Stimulated activated CD8-positive, alpha-beta memory T cell treated with anti-CD3 and anti-CD28 coated beads, Interleukin-7, amount 100 ng/mL, for 4 hours (primary cell): ENCODE results near the gene DND1.
"Not testable (repeated sequence)": the region's sequence is repeated elsewhere in the genome, so short reads cannot be mapped to it uniquely, and the experiment has no call there.

Experiments
- DNase-seq, 2 donors: peaks; one replicate each; pipeline ENCODE4 v3.0.0-alpha.2; 2020; ENCODE audit warnings: low read depth in 2 of 2

DND1 gene

DNA sequence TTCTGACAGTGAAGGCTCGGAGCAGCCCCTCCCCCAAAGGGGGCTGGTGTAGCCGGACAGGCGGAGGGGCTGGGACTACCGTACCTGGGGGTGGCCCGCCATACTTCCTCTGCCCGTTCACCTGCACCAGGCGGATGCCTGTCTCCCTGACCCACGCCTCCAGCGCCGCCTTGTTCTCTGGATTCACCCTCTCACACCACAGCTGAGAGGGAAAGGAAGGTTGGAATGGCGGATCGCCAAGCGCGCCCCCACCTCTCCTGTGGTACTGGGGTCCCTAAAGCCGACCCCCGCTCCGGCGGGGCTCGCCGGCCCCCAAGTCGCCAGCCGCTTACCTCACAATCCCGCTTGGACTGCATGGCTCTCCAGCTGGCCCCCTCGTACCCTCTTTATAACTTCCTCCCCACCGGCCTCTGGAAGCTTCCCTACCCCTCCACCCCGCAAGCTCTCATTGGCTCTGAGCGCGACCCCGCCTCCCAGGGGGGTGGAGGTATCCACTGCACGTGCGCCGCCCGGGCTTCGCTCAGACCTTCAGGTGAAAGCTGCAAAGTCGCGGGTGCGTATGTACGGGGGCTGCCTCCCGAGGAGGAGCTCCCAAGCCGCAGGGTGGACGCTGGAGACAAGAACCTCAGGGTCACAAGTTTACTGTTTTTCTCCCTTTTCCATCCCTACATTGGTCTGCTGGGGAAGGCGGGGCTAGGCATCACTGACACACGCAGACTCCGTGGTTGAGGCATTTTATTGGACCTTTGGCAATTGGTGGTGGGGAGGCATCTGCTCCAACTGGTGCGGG is at the start of gene DND1:
TSS of gene DND1 (minus strand) at position 390 of the 790 bp plus-strand sequence. CDS start at position 356, 34 bp downstream.
- no peak for DNase-seq

DNA sequence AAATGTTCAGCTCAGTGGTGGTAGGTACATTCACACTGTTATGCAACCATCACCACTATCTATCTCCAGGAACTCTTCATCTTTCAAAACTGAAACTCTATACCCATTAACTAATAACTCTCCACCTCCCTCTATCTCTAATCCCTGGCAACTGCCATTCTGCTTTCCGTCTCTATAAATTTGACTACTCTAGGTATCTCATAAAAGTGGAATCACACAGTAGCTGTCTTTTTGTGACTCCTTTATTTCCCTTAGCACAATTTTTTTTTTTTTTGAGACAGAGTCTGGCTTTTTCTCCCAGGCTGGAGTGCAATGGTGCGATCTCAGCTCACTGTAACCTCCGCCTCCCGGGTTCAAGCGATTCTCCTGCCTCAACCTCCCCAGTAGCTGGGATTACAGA is 48.0 kb upstream of the DND1 start:
- DNase-seq: not testable (repeated sequence)

DNA sequence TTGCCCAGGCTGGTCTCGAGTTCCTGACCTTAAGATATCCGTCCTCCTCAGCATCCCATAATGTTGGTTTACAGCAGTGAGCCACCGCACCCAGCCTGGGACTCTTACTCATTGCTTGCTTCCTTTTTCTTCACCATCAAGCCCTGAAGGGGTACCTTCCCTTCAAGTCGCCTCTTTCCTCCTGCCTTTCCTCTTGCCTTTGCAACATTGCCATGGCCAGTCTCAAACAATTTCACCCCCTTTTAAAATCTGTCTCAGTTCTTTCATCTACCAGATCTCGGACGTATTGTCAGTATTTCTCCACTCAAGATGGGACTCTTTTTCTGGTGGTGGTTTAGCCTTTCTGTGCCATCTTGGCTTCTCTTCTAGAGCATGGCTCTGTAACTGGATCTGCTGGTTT is 47.4 kb upstream of the DND1 start:
- not testable (repeated sequence) for DNase-seq

DNA sequence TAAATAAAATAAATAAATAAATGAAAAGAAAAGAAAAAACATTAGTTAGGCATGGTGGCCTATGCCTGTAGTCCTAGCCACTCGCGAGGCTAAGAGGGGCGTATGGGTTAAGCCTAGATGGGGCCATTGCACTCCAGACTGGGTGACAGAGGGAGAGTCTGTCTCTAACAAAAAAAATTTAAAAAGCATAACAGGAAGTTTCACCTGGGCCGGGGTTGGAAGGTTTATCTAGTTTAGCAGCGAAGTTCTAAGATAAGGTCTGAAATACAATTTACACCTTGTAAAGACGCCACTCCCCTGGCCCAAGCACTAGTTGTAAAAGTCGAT is 44.9 kb upstream of the DND1 start:
- DNase-seq: no peak

DNA sequence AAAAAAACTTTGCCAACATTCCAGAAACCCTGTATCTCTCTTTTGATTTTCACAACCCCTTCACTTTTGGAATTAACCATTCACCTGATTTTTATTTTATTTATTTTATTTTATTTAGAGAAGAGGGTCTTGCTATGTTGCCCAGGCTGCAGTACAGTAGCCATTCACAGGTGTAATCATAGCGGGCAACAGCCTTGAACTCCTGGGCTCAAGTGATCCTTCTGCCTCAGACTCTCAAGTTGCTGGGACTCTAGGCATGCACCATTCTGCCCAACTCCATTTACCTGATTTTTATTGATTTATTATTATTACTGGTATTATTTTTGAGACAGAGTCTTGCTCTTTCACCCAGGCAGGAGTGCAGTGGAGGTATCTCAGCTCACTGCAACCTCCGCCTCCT is 42.9 kb upstream of the DND1 start:
- not testable (repeated sequence) for DNase-seq

DNA sequence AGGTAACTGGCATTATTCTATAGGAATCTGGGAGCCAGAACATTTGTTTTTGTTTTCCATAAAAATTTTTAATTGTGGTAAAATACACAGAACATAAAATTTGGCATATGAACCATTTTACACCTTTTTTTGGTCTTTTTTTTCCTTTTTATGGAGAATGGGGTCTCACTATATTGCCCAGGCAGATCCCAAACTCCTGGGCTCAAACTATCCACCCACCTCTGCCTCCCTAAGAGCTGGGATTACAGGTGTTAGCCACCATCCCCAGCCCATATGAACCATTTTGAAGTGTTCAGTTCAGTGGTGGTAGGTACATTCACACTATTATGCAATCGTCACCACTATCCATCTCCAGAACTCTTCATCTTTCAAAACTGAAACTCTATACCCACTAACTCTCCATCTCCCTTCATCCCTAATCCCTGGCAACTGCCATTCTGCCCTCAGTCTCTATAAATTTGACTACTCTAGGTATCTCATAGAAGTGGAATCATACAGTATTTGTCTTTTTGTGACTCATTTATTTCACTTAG is 40.3 kb upstream of the DND1 start:
- no peak for DNase-seq

DNA sequence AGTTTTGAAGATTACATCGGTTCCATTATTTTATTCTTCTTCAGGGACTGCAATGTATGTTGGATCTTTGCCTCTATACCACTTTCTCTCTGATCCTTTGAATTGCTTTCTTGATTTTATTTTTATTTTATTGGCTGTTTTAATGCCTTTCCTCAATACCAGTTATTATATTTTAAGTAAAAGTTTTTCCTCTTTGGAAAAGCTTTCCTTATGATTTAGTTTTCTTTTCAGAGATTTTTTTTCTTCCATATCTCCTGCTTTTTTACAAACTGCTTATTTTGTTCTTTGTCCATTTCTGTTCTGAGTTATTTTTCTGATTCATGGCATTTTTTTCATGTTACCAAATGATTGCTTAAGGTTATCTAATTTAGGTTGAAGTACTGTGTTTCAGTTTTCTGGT is 38.4 kb upstream of the DND1 start:
- no peak for DNase-seq

DNA sequence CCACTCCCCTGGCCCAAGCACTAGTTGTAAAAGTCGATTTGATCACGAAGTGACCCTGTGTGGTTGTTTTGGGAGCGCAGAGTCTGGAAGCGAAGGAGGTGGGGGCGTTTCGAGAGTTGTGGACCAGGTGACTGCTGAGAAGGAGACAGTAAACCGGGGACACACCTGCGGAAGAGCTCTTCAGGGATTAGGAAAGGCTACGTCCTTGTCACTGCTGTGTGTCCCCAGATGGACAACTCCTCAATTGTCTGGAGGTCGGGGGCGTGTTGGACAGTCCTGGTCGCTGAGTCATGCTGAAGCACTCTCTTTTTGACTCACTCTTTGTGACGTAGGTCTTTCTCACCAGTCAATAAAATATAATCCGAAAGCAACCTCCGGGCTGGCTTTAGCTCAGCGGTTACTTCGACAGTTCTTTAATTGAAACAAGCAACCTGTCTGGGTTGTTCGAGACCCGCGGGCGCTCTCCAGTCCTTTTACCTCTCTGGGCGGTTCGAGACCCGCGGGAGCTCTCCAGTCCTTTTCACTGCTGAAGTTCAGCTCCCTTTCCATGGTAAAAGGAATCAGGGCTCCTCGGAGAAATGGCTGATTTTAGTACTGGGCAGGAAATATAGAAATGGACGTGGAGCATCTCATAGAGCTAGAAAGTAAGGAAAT is 37.6 kb upstream of the DND1 start:
- DNase-seq: peak; percentile 80 to 91

DNA sequence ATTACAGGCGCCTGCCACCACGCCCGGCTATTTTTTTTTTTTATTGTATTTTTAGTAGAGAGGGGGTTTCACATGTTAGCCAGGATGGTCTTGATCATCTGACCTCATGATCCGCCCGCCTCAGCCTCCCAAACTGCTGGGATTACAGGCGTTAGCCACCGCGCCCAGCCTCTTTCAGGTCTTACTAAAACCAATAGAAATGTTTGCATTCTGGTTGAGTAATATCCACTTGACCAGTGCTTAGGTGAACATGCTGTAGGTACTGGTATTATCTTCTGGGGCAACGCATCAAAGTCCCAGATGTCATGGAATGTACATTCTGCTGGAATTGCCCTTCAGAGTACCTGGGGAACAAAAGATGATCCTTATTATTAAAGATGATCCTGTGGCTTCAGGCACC is 35.4 kb upstream of the DND1 start:
- not testable (repeated sequence) for DNase-seq

DNA sequence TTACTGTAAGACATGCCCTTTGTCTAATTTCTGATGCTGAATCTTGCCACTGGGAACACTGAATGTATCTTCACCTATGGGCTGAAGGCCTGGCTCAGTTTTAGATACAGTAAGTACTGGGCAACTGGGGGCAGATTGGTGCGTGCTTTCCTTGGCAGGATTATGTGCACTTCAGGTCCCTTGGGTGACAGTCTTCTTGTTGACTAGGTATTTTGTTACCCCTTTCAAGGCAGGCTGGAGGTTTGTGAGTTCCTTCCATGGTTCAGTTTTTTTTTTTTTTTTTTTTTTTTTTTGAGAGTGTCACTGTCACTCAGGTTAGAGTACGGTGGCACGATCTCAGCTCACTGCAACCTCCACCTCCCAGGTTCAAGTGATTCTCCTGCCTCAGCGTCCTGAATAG is 34.4 kb upstream of the DND1 start:
- DNase-seq: no peak

DNA sequence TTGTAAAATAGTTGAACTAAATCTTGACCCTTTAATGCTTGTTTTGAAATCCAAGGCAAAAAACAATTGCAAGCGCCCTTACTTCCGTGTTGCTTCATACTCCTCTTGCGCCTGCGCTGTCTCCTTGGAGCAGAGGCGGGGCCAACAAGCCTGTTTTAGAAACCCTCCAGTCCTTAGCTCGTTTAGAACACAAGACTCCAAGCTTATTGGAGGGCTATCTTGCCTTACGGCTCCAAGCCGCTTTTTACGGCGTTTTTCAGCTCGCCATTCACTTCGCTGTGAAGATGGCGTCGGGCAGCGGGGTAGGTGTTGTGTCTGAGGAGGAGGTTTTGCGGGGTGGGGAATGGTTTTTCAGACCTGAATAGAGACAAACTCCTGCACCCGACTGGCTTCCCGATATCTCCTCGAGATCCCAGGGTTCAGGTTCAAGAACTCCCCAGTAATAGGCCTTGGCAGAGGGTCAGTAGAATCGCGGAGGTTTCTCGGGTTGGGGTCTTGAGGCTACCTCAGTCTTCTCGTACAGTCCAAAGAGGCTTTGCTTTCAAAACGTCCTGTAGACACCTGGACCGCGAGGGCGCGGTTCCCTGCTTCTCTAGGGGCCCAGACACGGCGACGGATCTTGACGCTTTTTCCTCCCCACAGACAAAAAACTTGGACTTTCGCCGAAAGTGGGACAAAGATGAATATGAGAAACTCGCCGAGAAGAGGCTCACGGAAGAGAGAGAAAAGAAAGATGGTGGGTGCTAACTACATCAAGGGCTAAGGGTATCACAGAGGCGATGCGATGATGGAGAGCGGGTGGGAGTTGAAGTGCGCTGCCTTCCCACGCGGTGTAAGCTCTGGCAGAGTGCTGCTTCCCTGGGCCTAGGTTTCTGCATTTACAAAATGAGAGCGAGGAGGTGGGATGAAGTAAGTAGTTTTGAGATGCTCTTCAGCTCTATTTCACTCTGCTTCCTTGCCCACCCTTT is 27.1 kb upstream of the DND1 start, which contains the start of gene ZMAT2:
TSS of gene ZMAT2 (plus strand) at position 271 of the 968 bp plus-strand sequence. CDS start at position 285, 14 bp downstream.
- DNase-seq: peak; percentile 90 to 93

DNA sequence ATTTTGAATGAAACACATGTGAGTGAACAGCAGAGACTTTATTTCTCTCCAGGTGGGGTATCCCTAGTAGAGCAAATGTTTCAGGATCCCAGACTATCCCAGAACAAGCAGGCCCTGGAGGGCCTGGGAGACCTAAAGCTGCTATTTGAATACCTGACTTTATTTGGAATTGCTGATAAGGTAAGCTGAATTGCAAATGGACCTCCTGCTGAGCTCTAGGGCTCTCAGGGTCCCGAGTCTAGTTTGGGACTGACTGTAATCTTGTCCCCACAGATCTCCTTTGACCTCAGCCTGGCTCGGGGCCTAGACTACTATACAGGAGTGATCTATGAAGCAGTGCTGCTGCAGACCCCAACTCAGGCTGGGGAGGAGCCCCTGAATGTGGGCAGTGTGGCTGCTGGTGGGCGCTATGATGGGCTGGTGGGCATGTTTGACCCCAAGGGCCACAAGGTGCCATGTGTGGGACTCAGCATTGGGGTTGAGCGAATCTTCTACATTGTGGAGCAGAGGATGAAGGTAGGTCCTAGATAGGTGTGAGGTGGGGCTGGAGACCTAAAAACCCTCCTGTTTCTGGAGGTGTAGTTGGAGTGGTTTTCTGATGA is 23.6 kb upstream of the DND1 start:
- DNase-seq: no peak

DNA sequence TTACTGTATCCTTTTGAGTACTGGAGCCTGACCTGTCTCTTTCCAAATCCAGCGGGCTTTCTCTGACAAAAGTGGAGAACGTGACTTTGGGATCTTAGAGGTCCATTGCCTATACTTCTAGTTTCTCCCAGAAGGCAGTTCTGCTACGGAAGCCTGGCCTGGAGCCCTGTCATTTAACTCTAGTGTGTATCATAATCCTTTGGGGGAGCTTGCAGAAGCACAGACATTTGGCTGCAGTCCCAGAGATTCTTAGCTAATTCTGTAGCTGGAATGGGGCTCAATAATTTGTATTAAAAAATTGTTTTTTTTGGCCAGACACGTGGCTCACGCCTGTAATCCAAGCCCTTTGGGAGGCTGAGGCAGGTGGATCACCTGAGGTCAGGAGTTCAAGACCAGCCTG is 20.9 kb upstream of the DND1 start:
- DNase-seq: no peak

DNA sequence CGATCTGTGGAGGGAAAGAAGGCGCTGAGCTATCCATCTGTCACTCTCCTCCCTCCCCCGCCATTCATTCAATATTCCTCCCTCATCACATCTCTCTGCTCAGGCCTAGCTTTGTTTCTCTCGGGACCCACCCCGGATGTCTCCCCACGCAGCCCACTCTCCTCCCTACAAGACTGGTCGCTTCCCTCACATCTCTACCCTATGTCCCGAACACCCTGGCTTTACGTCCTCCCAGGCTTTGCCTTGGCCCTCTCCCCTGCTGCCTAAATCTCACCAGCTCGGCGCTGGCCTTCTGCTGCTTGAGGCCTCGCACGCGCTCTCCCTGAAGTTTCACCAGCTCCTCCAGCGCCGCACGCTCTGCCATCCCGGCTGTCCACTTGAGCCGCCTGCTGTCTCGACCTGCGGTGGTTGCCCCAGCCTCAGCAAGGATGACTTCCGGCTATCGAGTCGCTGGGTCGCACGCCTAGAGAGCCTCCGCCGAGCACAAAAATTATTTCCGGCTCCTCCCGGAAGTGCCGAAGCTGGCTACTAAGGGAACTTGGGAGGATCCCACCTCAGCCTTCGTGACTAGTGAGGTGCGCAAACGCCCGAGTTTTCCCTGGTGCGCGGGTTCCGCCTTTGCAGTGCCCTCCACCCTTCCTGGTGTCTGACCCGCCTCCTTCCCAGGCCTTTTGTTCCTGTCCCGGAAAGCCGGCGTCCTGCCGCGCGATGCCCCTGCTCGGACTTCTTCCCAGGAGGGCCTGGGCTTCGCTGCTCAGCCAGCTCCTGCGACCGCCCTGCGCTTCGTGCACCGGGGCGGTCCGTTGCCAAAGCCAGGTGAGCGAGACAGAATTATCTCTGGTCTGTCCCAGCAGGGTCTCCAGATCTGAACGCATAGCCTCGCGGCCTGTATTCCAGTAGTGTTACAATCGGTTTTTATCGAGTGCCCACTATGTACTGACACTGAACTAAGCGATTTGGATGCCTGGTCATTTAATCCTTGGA is 17.9 kb upstream of the DND1 start, which contains the start of the genes HARS1 and HARS2:
TSS of gene HARS1 (minus strand) at position 430 of the 984 bp plus-strand sequence. CDS start at position 364, 66 bp downstream.
TSS of gene HARS2 (plus strand) at position 515 of the 984 bp plus-strand sequence. CDS start at position 709, 194 bp downstream.
- DNase-seq: peak; percentile 71 to 77

DNA sequence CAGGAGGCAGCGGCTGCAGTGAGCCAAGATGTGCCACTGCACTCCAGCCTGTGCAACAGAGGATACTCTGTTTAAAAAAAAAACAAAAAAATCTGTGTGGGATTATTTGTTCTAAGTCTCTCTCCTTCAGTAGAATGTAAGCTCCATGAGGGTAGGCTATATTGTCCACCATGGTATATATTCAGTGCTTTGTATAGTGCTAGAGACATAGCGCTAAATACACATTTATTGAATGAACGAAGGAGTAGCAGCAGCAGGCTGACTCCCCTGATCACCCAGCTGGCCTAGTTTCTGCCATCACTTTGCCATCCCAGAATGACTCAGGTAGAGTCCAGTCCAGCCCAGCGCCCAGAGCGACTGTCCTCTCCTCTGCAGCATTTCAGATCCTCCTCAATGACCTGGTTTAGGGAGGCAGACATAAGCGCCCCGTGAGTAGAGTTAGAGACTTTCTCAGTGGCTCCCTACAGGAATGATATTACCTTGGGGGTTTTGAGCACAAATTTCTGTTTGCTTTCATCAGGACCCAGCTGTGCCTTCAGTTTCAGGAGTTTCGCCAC is 17.1 kb upstream of the DND1 start:
- DNase-seq: no peak

DNA sequence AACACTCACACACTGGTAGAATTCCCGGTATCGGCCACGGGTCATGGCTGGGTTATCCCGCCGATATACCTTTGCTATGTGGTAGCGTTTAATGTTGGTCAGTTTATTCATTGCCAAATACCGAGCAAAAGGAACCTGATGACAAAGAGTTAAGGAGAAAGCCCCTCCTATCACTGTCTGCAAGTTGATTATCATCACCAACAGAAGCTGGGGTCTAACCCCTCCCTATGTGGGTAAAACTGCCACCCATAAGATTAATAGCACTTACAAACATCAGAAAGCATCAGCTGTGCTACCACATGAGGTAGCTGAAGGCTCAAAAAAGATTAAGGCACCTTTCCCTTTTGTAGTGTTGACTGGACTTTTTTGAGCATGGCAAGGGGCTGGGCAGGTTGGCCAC is 5.6 kb upstream of the DND1 start:
- no peak for DNase-seq

DNA sequence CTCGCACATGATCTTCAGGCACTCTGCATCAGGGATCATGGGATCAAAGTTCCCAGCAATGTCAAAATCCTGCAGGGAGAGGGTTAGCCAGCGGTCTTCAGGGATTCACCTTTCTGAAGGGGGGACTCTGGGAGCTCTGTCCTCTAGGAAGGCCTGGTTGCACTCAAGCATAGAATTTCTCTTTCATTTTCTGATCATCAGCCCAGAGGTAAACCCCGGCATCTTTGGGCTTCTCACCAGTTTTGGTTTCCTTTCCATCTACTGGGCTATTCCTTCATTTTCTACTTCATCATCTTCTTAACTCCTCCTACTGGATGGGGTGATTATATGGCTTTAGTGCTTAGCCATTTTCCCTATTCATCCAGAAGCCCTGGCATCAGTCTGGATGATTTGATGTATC is 4.6 kb upstream of the DND1 start:
- no peak for DNase-seq

DNA sequence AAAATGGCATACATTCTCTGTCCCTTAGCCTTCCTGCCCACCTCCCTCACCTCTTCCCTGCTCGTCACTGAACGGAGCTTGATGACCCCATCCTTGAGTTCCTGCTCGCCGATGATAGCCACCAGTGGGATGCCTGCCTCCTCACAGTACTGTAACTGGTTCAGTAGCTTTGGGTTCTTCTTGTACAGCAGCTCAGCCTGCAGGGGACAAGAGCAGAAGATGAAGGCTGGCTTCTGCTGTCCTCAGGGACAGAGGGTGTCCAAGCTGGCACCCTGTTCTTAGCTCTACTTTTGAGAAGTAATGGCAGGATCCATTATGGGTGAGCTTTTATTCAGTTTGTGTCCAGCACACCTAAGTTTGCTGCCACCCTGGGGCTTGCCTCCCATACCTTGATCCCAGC is 1.3 kb upstream of the DND1 start:
- no peak for DNase-seq

DNA sequence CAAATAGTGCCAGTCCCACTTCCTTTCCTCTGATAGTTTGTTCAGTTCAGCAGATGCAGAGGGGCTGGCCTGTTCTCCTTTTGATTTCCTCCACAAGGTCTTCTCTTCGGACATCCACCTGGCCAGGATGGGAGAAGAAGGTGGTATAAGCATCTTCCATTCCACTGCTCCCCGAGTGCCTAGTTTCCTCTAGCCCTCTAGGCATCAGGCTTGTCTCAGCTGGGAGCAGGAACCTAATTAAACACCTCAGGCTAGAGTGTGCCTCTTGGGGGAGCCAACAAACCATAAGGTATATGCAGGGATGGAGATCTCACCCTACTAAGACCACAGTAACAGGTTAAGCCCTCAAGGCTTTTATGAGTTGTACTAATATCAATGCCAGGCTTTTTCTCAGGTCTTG is 835 bp upstream of the DND1 start:
- DNase-seq: no peak
